Smooth muscle cell (in vitro differentiated cells): Measurements from ENCODE around the gene SPDYE17. TPM values are rescaled to one million over a fixed set of nuclear protein-coding genes. Genes with fewer than 3 reads are reported as not detected.
"Not testable (repeated sequence)": the region's sequence is repeated elsewhere in the genome, so short reads cannot be mapped to it uniquely, and the experiment has no call there.

ENCODE experiments used
- DNase-seq: peaks from one replicate; lab custom pipeline; 2025; ENCODE audit not compliant: unreplicated experiment; lab: John Stamatoyannopoulos, UW
- H2AFZ ChIP-seq: fragments of 200-600 bp; sonication (generic); 2 replicates; pipeline ENCODE4 v1.6.0; 2016; ENCODE audit warnings: antibody characterized with exemption, low read depth, mild to moderate bottlenecking
- H3F3A ChIP-seq: fragments of 200-600 bp; sonication (generic); 2 replicates; pipeline ENCODE4 v1.6.0; 2017; ENCODE audit warnings: antibody characterized with exemption, low read depth
- H3K27ac ChIP-seq: fragments of 200-600 bp; sonication (generic); 2 replicates; pipeline ENCODE4 v1.5.1; 2016; ENCODE audit warnings: low read depth, mild to moderate bottlenecking
- H3K27me3 ChIP-seq: fragments of 200-600 bp; sonication (generic); 2 replicates; pipeline ENCODE4 v1.6.1; 2016; ENCODE audit warnings: low read depth, mild to moderate bottlenecking
- H3K36me3 ChIP-seq: fragments of 200-600 bp; sonication (generic); 2 replicates; pipeline ENCODE4 v1.5.1; 2016; ENCODE audit warnings: low read depth
- H3K4me1 ChIP-seq: fragments of 200-600 bp; sonication (generic); 2 replicates; pipeline ENCODE4 v1.5.1; 2016; ENCODE audit warnings: low read depth
- H3K4me2 ChIP-seq: fragments of 200-600 bp; sonication (generic); 2 replicates; pipeline ENCODE4 v1.6.0; 2016; ENCODE audit warnings: mild to moderate bottlenecking
- H3K4me3 ChIP-seq: fragments of 200-600 bp; sonication (generic); 2 replicates; pipeline ENCODE4 v1.5.1; 2016; ENCODE audit warnings: mild to moderate bottlenecking
- H3K79me2 ChIP-seq: fragments of 200-600 bp; sonication (generic); 2 replicates; pipeline ENCODE4 v1.6.0; 2016; ENCODE audit warnings: low read depth, mild to moderate bottlenecking
- H3K9ac ChIP-seq: fragments of 200-600 bp; sonication (generic); 2 replicates; pipeline ENCODE4 v1.6.0; 2016; ENCODE audit warnings: low read depth
- H3K9me3 ChIP-seq: fragments of 200-600 bp; sonication (generic); replicated peaks from 2 replicates; pipeline ENCODE4 v1.5.1; 2016; ENCODE audit warnings: low read depth
- H4K20me1 ChIP-seq: fragments of 200-600 bp; sonication (generic); 2 replicates; pipeline ENCODE4 v1.6.0; 2016; ENCODE audit warnings: low read depth
- WGBS: methylation state at CpG from one replicate; pipeline ENCODE4 v1.1.7; 2016; ENCODE audit warnings: low lambda C conversion rate; 5-methylcytosine and 5-hydroxymethylcytosine counted together
- polyA plus RNA-seq: library from polyadenylated mRNA; unstranded; fragments of >200 nt; fragmentation: Nextera tagmentation; extraction: Ambion mirVana; gene quantifications from 2 replicates; pipeline ENCODE4 v1.2.1, GENCODE V29; 2016
- total RNA-seq: library from RNA; depleted of rRNA; stranded (reverse); fragments of >200 nt; gene quantifications from 2 replicates; pipeline ENCODE4 v1.2.3, GENCODE V29; 2014

Gene SPDYE17, protein sequence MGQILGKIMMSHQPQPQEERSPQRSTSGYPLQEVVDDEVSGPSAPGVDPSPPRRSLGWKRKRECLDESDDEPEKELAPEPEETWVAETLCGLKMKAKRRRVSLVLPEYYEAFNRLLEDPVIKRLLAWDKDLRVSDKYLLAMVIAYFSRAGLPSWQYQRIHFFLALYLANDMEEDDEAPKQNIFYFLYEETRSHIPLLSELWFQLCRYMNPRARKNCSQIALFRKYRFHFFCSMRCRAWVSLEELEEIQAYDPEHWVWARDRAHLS
- total RNA-seq: not detected in 2 replicates
- polyA plus RNA-seq: not detected in 2 replicates

DNA sequence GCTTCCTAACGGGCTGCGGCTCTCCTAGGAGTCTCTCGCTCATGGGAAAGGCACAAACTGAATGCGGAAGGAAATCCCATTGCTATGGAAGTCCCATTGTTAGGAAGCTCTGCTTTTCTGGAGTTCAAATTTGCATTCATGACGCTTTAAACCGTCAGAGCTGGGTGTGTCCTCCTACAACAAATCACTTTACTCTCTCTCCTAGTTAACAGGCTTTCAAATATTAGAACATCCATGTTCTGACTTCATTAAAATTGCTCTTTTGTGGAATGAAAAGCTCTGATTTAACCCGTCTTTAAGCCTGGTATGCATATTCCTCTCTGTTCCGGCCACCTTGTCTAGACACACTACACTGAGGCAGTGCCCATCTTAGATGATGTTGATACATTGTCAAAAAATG is at the start of gene SPDYE17:
Gene SPDYE17, minus strand, starts transcription at position 101 of the 400 bp plus-strand sequence. CDS start 1,791 bp downstream, outside the sequence.
- not testable (repeated sequence) for H2AFZ ChIP-seq, H3K4me1 ChIP-seq, H3K36me3 ChIP-seq, H3K4me3 ChIP-seq, H3K27ac ChIP-seq, H4K20me1 ChIP-seq, H3K79me2 ChIP-seq, DNase-seq, H3K4me2 ChIP-seq, H3K27me3 ChIP-seq, H3K9ac ChIP-seq, H3F3A ChIP-seq, H3K9me3 ChIP-seq
- WGBS: 97% methylated on average over 5 of the region's 8 CpGs

DNA sequence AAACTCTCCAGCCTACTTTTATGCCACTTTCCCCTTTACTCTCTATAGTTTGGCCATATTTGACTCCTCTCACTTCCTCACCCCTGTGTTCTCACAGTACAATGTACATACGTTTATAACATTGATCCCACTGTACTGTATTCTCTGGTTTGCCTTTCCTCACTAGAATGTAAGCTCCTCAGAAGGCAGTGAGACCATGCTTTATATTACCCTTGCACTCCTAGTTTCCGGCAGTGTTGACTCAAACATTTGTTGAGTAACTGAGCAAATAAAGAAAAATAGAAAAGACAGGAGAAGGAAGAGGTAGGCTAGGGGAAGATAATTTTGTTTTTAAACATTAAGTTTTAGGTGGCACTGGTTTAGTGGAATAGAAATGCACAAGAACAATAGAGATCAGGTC is 48.1 kb upstream of the SPDYE17 start:
- 79% methylated on average over 2 of the region's 2 CpGs for WGBS
- H3K9ac ChIP-seq, H3K27ac ChIP-seq, H3F3A ChIP-seq, H3K79me2 ChIP-seq, H3K4me3 ChIP-seq, H3K4me1 ChIP-seq, H2AFZ ChIP-seq, DNase-seq, H3K36me3 ChIP-seq, H3K4me2 ChIP-seq, H3K9me3 ChIP-seq, H4K20me1 ChIP-seq, H3K27me3 ChIP-seq: not testable (repeated sequence)

DNA sequence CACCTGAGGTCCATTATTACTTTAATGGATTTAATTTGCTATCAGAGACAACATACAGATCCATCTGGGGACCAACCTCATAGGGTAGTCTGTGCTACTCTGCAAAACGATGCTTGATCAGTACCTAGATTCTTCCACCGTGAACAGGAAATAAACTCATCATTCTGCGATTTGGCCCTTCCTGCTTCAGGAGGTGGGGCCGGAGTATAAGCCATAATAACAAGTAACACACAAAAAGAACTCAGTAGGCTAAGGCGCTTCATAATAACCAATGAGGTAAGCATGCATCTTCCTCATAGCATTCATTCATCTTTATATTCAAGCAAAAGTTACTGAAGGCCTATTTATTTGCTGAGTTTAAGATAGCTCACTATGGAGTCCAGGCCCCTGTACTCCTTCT is 47.5 kb upstream of the SPDYE17 start:
- not testable (repeated sequence) for H3K4me3 ChIP-seq, H3K4me1 ChIP-seq, DNase-seq, H3K9ac ChIP-seq, H3K9me3 ChIP-seq, H3K79me2 ChIP-seq, H3K36me3 ChIP-seq, H2AFZ ChIP-seq, H3F3A ChIP-seq, H4K20me1 ChIP-seq, H3K27ac ChIP-seq, H3K27me3 ChIP-seq, H3K4me2 ChIP-seq
- 88% methylated on average over 5 of the region's 5 CpGs for WGBS

DNA sequence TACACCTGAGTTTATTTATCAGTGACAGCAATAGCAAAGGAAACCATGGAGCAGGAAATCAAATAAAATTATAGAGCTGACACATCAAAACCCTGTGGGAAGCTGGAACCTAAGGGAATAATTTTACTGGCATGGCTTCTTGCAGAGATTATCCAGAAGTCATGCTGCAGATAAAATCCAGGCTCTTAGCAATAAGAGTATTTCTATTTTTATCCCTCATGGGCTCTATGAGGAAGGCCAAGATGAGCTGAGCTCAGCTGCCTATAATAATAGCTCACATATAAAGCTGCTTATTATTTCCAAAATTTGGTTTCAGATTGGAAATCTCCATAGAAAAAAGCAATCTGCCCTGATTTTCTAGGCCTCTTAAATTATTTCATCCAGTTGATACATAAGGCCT is 47.0 kb upstream of the SPDYE17 start:
- not testable (repeated sequence) for H3K4me1 ChIP-seq, H3F3A ChIP-seq, H3K4me3 ChIP-seq, H3K27ac ChIP-seq, H3K79me2 ChIP-seq, DNase-seq, H3K27me3 ChIP-seq, H3K4me2 ChIP-seq, H3K9me3 ChIP-seq, H3K9ac ChIP-seq, H3K36me3 ChIP-seq, H4K20me1 ChIP-seq, H2AFZ ChIP-seq

DNA sequence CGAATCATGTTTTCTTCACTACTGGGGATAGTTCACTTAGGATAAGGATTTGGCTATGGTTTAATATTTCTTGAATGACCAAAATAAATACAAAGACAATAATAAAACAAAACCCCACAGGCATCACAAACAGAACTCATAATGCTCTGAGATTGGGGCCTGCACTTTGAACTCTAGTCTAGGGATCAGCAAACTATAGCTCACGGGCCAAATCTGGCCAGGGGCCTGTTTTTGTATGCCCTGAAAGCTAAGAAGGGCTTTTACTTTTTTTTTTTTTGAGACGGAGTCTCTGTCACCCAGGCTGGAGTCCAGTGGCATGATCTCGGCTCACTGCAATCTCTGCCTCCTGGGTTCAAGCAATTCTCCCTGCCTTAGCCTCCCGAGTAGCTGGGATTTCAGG is 44.9 kb upstream of the SPDYE17 start:
- H4K20me1 ChIP-seq, H3K27me3 ChIP-seq, H3K9me3 ChIP-seq, H3K9ac ChIP-seq, H3K36me3 ChIP-seq, H3K27ac ChIP-seq, H3K4me2 ChIP-seq, H3K4me1 ChIP-seq, H3K4me3 ChIP-seq, H3K79me2 ChIP-seq, H3F3A ChIP-seq, DNase-seq, H2AFZ ChIP-seq: not testable (repeated sequence)
- 98% methylated on average over 5 of the region's 5 CpGs for WGBS

DNA sequence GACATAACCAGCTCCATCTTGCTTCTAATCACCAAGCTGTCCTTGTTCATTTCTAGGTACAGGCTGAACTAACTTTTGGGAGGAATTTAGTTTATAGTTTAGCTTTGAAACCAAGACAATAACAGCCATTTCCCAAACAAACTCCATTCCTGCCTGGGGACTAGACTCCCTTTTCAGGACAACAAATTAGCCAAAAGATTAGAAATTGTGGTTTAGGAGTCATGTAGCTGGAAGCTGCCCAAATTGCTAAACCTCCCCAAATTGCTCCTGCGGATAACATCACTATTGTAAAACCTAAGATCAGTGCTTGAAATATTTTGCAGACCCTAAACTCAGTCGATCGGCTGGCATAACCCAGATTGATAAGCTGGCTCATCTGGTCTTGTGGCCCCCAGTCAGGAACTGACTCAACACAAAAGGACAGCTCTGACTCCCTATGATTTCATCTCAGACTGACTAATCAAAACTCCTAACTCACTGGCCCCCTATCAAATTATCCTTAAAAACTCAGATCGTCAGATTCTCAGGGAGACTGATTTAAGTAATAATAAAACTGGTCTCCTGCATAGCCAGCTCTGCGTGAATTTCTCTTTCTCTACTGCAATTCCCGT is 42.7 kb upstream of the SPDYE17 start:
- not testable (repeated sequence) for H3K4me2 ChIP-seq, DNase-seq, H3K9me3 ChIP-seq, H3K9ac ChIP-seq, H4K20me1 ChIP-seq, H3K79me2 ChIP-seq, H3K27ac ChIP-seq, H3K36me3 ChIP-seq, H3K4me3 ChIP-seq, H3K27me3 ChIP-seq, H3F3A ChIP-seq, H3K4me1 ChIP-seq, H2AFZ ChIP-seq
- 89% methylated on average over 4 of the region's 6 CpGs for WGBS

DNA sequence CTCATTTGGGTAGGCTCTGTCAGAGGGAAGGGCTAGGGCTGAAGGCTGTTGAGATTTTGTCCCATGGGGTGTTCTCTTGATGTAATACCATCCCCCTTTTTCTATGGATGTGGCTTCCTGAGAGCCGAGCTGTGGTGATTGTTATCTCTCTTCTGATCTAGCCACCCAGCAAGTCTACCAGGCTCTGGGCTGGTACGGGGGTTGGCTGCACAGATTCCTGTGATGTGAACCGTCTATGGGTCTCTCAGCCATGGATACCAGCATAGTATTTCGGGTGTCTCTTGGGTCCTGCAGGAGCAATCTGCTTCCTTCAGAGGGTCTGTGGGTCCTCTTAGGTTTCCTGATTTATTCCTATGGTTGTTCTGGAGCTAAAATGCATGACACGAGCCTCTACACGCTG is 38.9 kb upstream of the SPDYE17 start:
- not testable (repeated sequence) for H3K27me3 ChIP-seq, H4K20me1 ChIP-seq, H3K27ac ChIP-seq, H2AFZ ChIP-seq, DNase-seq, H3K4me2 ChIP-seq, H3K4me1 ChIP-seq, H3K36me3 ChIP-seq, H3K4me3 ChIP-seq, H3K79me2 ChIP-seq, H3K9ac ChIP-seq, H3K9me3 ChIP-seq, H3F3A ChIP-seq
- 85% methylated on average over 6 of the region's 6 CpGs for WGBS

DNA sequence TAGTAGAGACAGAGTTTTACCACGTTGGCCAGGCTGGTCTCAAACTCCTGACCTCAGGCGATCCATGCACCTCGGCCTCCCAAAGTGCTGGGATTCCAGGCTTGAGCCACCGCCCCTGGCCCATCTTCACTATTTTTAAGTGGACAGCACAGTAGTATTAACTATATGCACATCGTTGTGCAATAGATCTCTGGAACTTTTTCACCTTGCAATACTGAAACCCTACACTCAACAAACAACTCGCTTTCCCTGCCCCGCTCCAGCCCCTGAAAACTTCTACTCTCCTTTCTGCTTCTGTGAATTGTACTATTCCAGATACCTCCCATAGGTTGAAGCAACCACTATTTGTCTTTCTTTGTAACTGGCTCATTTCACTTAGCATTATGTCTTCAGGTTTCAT is 33.7 kb upstream of the SPDYE17 start:
- not testable (repeated sequence) for DNase-seq, H3K79me2 ChIP-seq, H3K9ac ChIP-seq, H3K4me2 ChIP-seq, H3K4me3 ChIP-seq, H3K27ac ChIP-seq, H3F3A ChIP-seq, H3K9me3 ChIP-seq, H2AFZ ChIP-seq, H3K27me3 ChIP-seq, H3K36me3 ChIP-seq, H4K20me1 ChIP-seq, H3K4me1 ChIP-seq
- WGBS: 95% methylated on average over 7 of the region's 7 CpGs

DNA sequence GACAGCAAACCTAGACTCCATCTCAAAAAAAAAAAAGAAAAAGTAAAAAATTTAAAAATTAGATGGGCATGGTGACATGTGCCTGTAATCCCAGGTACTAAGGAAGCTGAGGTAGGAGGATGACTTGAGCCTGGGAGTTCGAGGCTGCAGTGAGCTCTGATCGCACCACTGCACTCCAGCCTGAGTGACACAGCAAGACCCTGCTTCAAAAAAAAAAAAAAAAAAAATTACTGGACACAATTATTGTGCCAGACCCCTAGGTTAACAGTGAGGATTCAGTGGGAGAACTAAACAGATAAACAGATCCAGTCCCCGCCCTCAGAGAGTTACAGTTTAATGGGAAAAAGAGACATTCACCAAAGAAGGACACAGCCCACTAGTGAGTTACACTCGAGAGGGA is 31.6 kb upstream of the SPDYE17 start:
- H3K4me1 ChIP-seq, H3K9ac ChIP-seq, H3K4me3 ChIP-seq, H3K27ac ChIP-seq, H3K4me2 ChIP-seq, H3F3A ChIP-seq, H4K20me1 ChIP-seq, H3K27me3 ChIP-seq, H3K79me2 ChIP-seq, H3K36me3 ChIP-seq, H2AFZ ChIP-seq, DNase-seq, H3K9me3 ChIP-seq: not testable (repeated sequence)
- 81% methylated on average over 4 of the region's 4 CpGs for WGBS
